Measurements from ENCODE around the gene MRPL24.

DNA sequence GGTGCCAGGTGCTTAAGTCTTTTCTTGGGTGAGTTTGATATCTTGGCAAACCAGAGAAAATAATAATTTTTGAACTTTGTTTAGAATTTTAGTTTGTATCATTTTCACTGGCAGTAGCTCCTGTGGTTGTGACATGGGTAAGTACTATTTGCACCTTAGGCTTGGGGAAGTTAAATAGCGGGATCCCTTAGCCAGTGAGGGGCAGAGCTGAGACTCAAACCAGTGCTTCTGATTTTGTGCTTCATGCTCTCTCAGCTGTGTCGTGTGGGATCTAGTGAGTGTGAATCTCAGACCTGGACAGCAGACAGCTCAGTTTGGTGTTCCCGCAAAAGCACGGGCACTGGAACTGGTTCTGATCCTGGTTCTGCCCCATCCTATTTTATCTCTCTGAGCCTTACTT is 36.1 kb upstream of the MRPL24 start:
- TF ChIP-seq CTCF (IDR thresholded peaks at IDR 0.05; ENCODE audit: low read depth, low read length, poor library complexity, severe bottlenecking) (no peak), EZH2phosphoT487 (IDR thresholded peaks at IDR 0.05; ENCODE audit: borderline replicate concordance, low read length) (no peak)
